ENCODE results near the gene CAPN3. TPM values are rescaled to one million over a fixed set of nuclear protein-coding genes. Genes with fewer than 3 reads are reported as not detected.

Gene CAPN3
- polyA plus RNA-seq, 1 donor from 2014 or later, result 1.5 TPM

DNA sequence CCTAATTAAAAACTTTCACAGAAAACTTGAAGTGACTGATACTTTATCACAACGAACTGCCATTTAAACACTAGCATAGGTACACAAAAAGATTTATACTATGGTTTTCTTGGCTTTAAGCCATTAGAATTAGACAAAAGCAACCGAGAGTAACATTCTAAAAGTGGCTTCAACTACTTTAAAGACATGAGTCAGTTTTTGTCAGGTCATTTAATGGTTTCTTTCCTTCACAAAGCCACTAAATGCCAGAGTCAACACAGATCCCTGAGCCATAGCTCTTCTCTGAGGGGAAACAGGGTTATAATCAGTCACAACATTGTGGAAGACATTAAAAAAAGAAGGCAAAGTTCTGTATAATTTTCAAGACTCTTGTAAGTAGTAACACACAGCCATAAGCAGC lies 54.6 kb downstream of the CAPN3 start:
- Histone ChIP-seq H3K4me3 (ENCODE audit: low read length) (no peak overlapping the region), H3F3A (ENCODE audit: insufficient read depth, low read length, poor library complexity, severe bottlenecking) (no peaks in the 10 kb centered on the region), H3K36me3 (ENCODE audit: insufficient read depth, low read length) (peaks cover 9% of the 10 kb centered on the region), H3K9ac (ENCODE audit: low read length) (no peak overlapping the region), H3K4me2 (ENCODE audit: low read length) (no peak overlapping the region), H3K79me2 (replicated peaks; ENCODE audit: insufficient read depth, low read length) (no peaks in the 10 kb centered on the region), H2AFZ (ENCODE audit: low read depth, low read length) (no peak overlapping the region), H3K9me2 (ENCODE audit: insufficient read depth, low read length) (no peaks in the 10 kb centered on the region), H3K27me3 (ENCODE audit: insufficient read depth, low read depth, low read length) (no peaks in the 10 kb centered on the region), H3K9me3 (ENCODE audit: low read length) (no peaks in the 10 kb centered on the region), H3K27ac (ENCODE audit: low read length) (no peak overlapping the region), H4K20me1 (ENCODE audit: insufficient read depth) (no peaks in the 10 kb centered on the region)
- TF ChIP-seq MXI1 (conservative IDR thresholded peaks at IDR 0.05; ENCODE audit: poor library complexity, severe bottlenecking), result no peak
- no peak for TF ChIP-seq EZH2 (IDR thresholded peaks at IDR 0.05; ENCODE audit: borderline replicate concordance, insufficient read depth, low read length, poor library complexity, severe bottlenecking)
- TF ChIP-seq, protein P1, sequence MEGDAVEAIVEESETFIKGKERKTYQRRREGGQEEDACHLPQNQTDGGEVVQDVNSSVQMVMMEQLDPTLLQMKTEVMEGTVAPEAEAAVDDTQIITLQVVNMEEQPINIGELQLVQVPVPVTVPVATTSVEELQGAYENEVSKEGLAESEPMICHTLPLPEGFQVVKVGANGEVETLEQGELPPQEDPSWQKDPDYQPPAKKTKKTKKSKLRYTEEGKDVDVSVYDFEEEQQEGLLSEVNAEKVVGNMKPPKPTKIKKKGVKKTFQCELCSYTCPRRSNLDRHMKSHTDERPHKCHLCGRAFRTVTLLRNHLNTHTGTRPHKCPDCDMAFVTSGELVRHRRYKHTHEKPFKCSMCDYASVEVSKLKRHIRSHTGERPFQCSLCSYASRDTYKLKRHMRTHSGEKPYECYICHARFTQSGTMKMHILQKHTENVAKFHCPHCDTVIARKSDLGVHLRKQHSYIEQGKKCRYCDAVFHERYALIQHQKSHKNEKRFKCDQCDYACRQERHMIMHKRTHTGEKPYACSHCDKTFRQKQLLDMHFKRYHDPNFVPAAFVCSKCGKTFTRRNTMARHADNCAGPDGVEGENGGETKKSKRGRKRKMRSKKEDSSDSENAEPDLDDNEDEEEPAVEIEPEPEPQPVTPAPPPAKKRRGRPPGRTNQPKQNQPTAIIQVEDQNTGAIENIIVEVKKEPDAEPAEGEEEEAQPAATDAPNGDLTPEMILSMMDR (IDR thresholded peaks at IDR 0.05; ENCODE audit: poor library complexity, severe bottlenecking), result no peak
- TF ChIP-seq, protein P2, sequence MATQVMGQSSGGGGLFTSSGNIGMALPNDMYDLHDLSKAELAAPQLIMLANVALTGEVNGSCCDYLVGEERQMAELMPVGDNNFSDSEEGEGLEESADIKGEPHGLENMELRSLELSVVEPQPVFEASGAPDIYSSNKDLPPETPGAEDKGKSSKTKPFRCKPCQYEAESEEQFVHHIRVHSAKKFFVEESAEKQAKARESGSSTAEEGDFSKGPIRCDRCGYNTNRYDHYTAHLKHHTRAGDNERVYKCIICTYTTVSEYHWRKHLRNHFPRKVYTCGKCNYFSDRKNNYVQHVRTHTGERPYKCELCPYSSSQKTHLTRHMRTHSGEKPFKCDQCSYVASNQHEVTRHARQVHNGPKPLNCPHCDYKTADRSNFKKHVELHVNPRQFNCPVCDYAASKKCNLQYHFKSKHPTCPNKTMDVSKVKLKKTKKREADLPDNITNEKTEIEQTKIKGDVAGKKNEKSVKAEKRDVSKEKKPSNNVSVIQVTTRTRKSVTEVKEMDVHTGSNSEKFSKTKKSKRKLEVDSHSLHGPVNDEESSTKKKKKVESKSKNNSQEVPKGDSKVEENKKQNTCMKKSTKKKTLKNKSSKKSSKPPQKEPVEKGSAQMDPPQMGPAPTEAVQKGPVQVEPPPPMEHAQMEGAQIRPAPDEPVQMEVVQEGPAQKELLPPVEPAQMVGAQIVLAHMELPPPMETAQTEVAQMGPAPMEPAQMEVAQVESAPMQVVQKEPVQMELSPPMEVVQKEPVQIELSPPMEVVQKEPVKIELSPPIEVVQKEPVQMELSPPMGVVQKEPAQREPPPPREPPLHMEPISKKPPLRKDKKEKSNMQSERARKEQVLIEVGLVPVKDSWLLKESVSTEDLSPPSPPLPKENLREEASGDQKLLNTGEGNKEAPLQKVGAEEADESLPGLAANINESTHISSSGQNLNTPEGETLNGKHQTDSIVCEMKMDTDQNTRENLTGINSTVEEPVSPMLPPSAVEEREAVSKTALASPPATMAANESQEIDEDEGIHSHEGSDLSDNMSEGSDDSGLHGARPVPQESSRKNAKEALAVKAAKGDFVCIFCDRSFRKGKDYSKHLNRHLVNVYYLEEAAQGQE (IDR thresholded peaks at IDR 0.05; ENCODE audit: borderline replicate concordance), result no peak
- TF ChIP-seq RAD21 (conservative IDR thresholded peaks at IDR 0.05), result no peak
- TF ChIP-seq POLR2AphosphoS5 (IDR thresholded peaks at IDR 0.05), result no peak
- TF ChIP-seq SMC3 (conservative IDR thresholded peaks at IDR 0.05; ENCODE audit: poor library complexity), result no peak
- TF ChIP-seq TAF1 (IDR thresholded peaks at IDR 0.05; ENCODE audit: low read depth), result no peak
- TF ChIP-seq EP300 (conservative IDR thresholded peaks at IDR 0.05; ENCODE audit: poor library complexity, severe bottlenecking), result no peak

DNA sequence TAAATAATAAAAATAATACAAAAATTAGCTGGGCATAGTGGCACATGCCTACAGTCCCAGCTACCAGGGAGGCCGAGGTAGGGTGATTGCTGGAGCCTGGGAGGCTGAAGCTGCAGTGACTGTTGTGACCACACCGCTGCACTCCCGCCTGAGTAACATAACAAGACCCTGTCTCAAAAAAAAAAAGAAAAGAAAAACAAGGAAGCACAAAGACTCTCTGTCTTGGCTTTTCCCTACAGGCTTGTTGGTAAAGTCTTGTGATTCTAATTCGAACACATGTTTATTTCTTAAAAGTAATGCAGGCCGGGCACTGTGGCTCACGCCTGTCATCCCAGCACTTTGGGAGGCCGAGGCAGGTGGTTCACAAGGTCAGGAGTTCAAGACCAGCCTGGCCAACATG lies 60.1 kb downstream of the CAPN3 start:
- no peak overlapping the region for H3K27ac ChIP-seq (ENCODE audit: low read length)
- H3K27me3 ChIP-seq (ENCODE audit: insufficient read depth, low read depth, low read length), result no peaks in the 10 kb centered on the region
- no peaks in the 10 kb centered on the region for H3K36me3 ChIP-seq (ENCODE audit: insufficient read depth, low read length)
- no peak overlapping the region for H3K4me3 ChIP-seq (ENCODE audit: low read length)
- no peaks in the 10 kb centered on the region for H3K9me3 ChIP-seq (ENCODE audit: low read length)
- TF ChIP-seq EP300 (conservative IDR thresholded peaks at IDR 0.05; ENCODE audit: poor library complexity, severe bottlenecking), result no peak
- no peak for TF ChIP-seq SMC3 (conservative IDR thresholded peaks at IDR 0.05; ENCODE audit: poor library complexity)
- TF ChIP-seq, protein P1 (IDR thresholded peaks at IDR 0.05; ENCODE audit: poor library complexity, severe bottlenecking), result no peak
- no peak for TF ChIP-seq MXI1 (conservative IDR thresholded peaks at IDR 0.05; ENCODE audit: poor library complexity, severe bottlenecking)
- no peak for TF ChIP-seq POLR2AphosphoS5 (IDR thresholded peaks at IDR 0.05)
- no peak for TF ChIP-seq RAD21 (conservative IDR thresholded peaks at IDR 0.05)
- no peak for TF ChIP-seq EZH2 (IDR thresholded peaks at IDR 0.05; ENCODE audit: borderline replicate concordance, insufficient read depth, low read length, poor library complexity, severe bottlenecking)
- TF ChIP-seq TAF1 (IDR thresholded peaks at IDR 0.05; ENCODE audit: low read depth), result no peak
- TF ChIP-seq, protein P2 (IDR thresholded peaks at IDR 0.05; ENCODE audit: borderline replicate concordance), result no peak
- no peaks in the 10 kb centered on the region for H3F3A ChIP-seq (ENCODE audit: insufficient read depth, low read length, poor library complexity, severe bottlenecking)
- no peaks in the 10 kb centered on the region for H4K20me1 ChIP-seq (ENCODE audit: insufficient read depth)
- no peak overlapping the region for H3K9ac ChIP-seq (ENCODE audit: low read length)
- no peaks in the 10 kb centered on the region for H3K79me2 ChIP-seq (replicated peaks; ENCODE audit: insufficient read depth, low read length)
- no peak overlapping the region for H2AFZ ChIP-seq (ENCODE audit: low read depth, low read length)
- H3K9me2 ChIP-seq (ENCODE audit: insufficient read depth, low read length), result no peaks in the 10 kb centered on the region
- H3K4me2 ChIP-seq (ENCODE audit: low read length), result no peak overlapping the region
